Stimulated activated naive CD8-positive, alpha-beta T cell treated with anti-CD3 and anti-CD28 coated beads, Interleukin-15, Interleukin-2, amounts not matched to agents 100 ng/mL and 50 ng/mL, for 24 hours (primary cell): Measurements from ENCODE around the gene STXBP1.
A peak's percentile ranks its signal among the peaks of the same experiment; 100 is the strongest.

ENCODE experiments used
- H3K27ac Mint-ChIP-seq: one replicate; pipeline ENCODE4 v1.8.0; 2021; ENCODE audit warnings: mild to moderate bottlenecking, mixed read lengths
- H3K27me3 Mint-ChIP-seq: one replicate; pipeline ENCODE4 v1.8.0; 2021; ENCODE audit warnings: mixed read lengths
- H3K36me3 Mint-ChIP-seq: one replicate; pipeline ENCODE4 v1.8.0; 2021; ENCODE audit warnings: low read depth, mixed read lengths
- H3K4me1 Mint-ChIP-seq: one replicate; pipeline ENCODE4 v1.8.0; 2021; ENCODE audit warnings: low read depth, mixed read lengths
- H3K4me3 Mint-ChIP-seq: one replicate; pipeline ENCODE4 v1.8.0; 2021; ENCODE audit warnings: mild to moderate bottlenecking, mixed read lengths
- H3K9me3 Mint-ChIP-seq: one replicate; pipeline ENCODE4 v1.8.0; 2021; ENCODE audit warnings: mixed read lengths

The STXBP1 gene

DNA sequence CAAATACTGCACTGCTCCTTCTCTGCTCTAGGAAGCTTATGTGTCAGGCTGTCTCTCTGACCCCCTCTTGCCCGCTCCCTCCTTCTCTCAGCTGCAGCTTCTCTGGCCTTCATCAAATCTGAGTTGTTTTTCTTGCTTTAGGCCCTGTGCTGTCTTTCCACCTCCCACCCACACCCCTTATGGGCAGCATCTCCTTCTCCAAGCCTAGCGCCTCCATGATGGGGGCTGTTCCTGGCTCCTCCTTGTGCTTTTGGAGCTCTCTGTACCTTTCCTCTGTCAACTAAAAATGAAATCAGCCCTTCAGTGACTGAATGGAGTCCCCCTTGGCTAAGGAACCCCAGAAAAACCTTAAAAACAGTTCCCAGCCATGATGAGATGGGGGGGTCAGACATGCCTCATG is 88.1 kb downstream of the STXBP1 start:
- H3K4me3 Mint-ChIP-seq = no peak overlapping the region
- H3K36me3 Mint-ChIP-seq = no peaks in the 10 kb centered on the region
- no peaks in the 10 kb centered on the region for H3K9me3 Mint-ChIP-seq
- no peaks in the 10 kb centered on the region for H3K27me3 Mint-ChIP-seq
- peaks cover 15% of the 10 kb centered on the region for H3K4me1 Mint-ChIP-seq
- H3K27ac Mint-ChIP-seq = peak overlapping the region; percentile 26

DNA sequence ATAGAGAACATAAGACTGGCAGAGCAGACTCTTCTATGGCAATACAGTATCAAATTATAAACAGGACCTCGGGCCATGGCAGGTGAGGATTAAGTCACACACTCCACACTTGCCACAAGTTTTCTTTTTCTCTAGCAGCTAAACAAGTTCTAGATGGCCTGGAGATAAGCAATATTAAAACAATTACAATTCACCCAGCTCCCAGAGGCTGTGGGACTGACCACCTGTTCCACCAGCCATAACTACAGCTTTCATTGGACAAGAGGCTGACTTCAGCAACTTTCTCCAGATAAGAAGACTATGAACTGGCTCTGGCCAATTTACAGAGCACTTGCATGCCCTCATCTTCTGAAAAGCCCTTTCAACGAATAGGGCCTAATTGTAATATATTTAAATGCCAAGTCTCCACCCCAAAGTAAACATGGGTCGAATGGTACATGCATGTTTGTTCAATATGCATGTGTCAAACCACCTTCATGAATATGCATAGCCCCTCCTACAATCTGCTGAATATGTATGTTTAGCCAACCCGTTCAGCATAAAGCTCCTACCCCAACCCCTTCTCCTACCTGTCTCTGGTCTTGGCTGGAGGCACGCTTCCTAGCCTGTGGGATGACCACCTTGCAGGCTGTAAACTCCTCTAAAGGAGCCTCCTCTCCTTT is 88.6 kb downstream of the STXBP1 start:
- H3K27me3 Mint-ChIP-seq = no peaks in the 10 kb centered on the region
- peaks cover 15% of the 10 kb centered on the region for H3K4me1 Mint-ChIP-seq
- H3K9me3 Mint-ChIP-seq = no peaks in the 10 kb centered on the region
- H3K4me3 Mint-ChIP-seq = no peak overlapping the region
- H3K36me3 Mint-ChIP-seq = no peaks in the 10 kb centered on the region
- peak overlapping the region; percentile 26 for H3K27ac Mint-ChIP-seq

DNA sequence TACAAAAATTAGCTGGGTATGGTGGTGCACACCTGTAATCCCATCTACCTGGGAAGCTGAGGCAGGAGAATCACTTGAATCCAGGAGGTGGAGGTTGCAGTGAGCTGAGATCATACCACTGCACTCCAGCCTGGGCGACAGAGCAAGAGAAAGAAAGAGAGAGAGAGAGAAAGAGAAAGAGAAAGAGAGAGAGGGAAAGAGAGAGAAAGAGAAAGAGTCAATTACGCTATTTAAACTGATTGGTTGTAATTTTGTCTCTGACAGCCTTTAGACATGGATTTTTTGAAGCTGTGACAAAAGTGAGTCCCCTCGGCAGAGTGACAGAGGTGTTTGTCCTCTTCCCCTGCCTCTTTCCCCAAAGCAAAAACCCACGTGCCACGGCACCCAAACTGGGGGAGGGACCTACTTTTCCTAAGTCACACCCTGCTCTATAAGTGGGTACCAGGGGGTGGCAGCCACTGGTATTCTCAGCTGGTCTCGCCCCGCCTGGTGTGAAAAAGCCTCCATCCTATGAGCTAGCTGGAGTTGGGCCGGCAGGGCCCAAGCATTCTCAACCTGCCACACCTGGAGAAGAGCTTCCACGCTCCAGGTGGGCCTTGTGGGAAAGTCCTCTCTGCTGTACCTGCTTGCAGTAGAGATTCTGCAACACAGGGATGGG is 91.3 kb downstream of the STXBP1 start:
- no peaks in the 10 kb centered on the region for H3K9me3 Mint-ChIP-seq
- H3K27ac Mint-ChIP-seq = no peak overlapping the region
- no peak overlapping the region for H3K4me3 Mint-ChIP-seq
- no peaks in the 10 kb centered on the region for H3K27me3 Mint-ChIP-seq
- peaks cover 28% of the 10 kb centered on the region for H3K4me1 Mint-ChIP-seq
- no peaks in the 10 kb centered on the region for H3K36me3 Mint-ChIP-seq

DNA sequence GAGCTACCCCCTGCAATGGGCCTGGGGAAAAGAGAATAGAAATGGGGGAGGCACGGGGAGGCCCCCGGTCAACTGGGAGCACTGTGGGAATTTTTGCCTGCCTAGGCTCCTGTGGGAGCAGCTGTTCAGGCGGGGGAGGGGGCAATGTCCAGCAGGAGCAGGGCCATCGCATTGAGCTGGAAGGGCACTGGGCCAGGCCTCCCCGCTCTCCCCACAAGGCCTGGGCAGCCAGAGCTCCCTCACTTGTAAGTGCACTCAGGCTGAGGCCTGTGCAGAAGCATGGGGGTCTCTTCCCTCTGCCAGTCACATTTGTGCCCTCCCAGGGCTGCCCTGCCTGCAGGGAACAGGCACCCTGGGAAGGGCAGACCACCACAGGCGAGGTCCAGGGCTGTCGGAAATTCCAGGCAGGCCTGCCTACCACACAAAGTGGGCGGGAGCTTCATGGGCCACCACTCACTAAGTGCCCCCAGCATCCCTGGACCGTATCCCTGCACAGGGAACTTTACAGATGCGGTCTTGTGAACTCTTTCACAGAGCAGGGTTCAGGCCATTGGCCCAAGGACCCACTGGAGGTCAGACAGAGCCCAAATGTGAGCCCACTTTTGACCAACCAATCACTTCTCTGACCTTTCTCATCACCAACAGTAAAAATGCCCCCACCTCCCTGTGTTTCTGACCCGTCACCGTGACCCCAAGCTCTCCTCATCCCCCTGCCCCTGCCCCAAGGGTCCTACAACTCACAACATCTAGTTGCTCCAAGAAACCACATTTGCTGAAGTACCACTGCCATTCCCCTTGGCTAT is 93.7 kb downstream of the STXBP1 start:
- H3K4me1 Mint-ChIP-seq = peaks cover 16% of the 10 kb centered on the region
- no peaks in the 10 kb centered on the region for H3K27me3 Mint-ChIP-seq
- no peaks in the 10 kb centered on the region for H3K36me3 Mint-ChIP-seq
- no peak overlapping the region for H3K27ac Mint-ChIP-seq
- H3K9me3 Mint-ChIP-seq = no peaks in the 10 kb centered on the region
- H3K4me3 Mint-ChIP-seq = no peak overlapping the region

DNA sequence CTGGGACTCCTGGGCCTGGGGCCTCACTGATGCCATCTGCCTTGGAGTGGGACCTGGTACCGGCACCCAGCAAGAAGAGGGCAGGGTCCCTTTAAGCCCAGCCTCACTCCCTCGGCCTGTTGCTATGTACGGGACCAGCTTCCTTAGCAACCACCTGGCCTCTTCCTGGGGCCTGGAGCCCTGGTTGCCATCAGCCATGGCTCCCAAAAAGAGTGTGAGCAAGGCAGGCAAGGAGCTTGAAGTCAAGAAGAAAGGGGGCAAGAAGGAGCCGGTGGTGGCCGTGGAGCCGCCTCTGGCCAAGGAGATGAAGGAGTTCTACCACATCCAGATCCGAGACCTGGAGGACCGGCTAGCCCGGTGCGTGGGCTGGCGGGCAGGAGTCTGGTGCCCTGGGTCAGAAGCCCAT is 94.8 kb downstream of the STXBP1 start, which contains the start of gene CFAP157:
CFAP157 (plus strand) TSS at position 153 of the 406 bp plus-strand sequence; CDS start at position 197, 44 bp downstream.
- Mint-ChIP-seq H3K36me3 (no peaks in the 10 kb centered on the region), H3K4me3 (no peak within 1 kb of the TSS), H3K4me1 (peaks cover 24% of the 10 kb centered on the region), H3K9me3 (no peaks in the 10 kb centered on the region), H3K27ac (no peak within 1 kb of the TSS), H3K27me3 (no peaks in the 10 kb centered on the region)

DNA sequence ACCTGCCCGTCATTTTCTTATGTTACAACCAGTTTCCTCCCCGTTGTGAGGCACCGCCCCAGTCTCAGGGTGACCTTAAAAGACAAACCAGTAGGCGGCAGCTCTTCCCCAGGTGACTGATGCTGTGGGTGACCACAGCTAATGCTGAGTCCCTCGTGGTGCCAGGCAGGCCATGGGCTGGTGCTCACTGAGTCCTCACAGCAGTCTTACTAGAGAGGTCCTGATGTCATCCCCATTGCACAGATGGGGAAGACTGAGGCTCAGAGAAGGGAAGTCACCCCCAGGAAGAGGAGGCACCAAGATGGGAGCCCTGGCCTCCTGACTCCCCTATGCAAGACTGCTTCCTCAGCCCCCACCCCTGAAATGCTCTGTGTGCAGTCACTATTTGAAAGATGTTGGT is 95.7 kb downstream of the STXBP1 start:
- Mint-ChIP-seq H3K36me3 (peaks cover 4% of the 10 kb centered on the region), H3K9me3 (no peaks in the 10 kb centered on the region), H3K27ac (no peak overlapping the region), H3K27me3 (no peaks in the 10 kb centered on the region), H3K4me3 (no peak overlapping the region), H3K4me1 (peaks cover 24% of the 10 kb centered on the region)

DNA sequence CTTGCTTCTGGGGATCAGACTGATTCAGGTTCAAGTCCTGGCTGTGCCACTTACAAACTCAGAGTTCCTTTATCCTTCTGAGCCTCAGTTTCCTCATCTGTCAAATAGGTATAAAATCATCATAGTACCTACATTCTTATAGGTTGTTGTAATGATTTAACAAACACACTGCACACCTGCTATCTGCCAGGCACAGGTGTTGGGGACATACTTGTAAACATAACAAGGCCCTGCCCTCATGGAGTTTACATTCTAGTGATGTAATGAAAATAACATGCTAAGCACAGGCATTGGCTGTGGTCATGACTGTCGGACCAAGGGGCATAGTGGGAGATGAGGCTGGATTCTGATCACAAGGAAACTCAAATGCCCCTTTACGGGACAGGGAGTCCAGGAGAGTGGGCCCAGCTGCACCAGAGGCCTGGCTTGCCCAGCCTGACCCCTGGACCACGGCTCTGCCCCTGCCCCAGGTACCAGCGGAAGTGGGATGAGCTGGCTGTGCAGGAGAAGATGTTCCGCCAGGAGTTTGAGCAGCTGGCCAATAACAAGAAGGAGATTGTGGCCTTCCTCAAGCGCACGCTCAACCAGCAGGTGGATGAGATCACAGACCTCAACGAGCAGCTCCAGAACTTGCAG is 97.0 kb downstream of the STXBP1 start:
- H3K36me3 Mint-ChIP-seq = peaks cover 4% of the 10 kb centered on the region
- no peak overlapping the region for H3K27ac Mint-ChIP-seq
- no peaks in the 10 kb centered on the region for H3K9me3 Mint-ChIP-seq
- no peak overlapping the region for H3K4me3 Mint-ChIP-seq
- H3K4me1 Mint-ChIP-seq = peaks cover 29% of the 10 kb centered on the region
- H3K27me3 Mint-ChIP-seq = no peaks in the 10 kb centered on the region

DNA sequence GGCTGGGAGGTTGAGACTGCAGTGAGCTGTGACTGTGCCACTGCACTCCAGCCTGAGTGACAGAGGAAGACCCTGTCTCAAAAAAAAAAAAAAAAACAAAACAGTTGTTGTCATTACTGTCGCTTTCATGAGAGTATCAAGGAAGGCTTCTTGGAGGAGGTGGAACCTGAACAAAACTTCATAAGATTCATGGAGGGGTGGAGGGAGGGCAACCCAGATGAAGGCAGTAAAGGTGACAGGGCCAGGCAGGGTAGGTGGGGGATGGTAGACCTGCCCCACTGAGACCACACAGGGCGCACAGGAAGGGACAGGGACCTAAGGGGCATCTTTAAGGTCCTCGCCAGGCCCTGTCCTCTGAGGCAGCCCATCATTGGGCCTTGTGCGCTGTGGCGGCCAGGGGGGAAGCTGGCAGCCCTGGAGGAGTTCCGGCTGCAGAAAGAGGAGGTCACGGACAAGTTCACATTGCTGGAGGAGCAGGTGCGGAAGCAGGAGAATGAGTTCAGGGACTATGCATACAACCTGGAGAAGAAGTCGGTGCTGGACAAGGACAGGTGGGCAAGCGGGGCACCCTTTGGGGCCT is 98.2 kb downstream of the STXBP1 start:
- no peaks in the 10 kb centered on the region for H3K9me3 Mint-ChIP-seq
- no peak overlapping the region for H3K27ac Mint-ChIP-seq
- H3K4me1 Mint-ChIP-seq = peaks cover 29% of the 10 kb centered on the region
- H3K36me3 Mint-ChIP-seq = peaks cover 4% of the 10 kb centered on the region
- H3K4me3 Mint-ChIP-seq = no peak overlapping the region
- no peaks in the 10 kb centered on the region for H3K27me3 Mint-ChIP-seq

DNA sequence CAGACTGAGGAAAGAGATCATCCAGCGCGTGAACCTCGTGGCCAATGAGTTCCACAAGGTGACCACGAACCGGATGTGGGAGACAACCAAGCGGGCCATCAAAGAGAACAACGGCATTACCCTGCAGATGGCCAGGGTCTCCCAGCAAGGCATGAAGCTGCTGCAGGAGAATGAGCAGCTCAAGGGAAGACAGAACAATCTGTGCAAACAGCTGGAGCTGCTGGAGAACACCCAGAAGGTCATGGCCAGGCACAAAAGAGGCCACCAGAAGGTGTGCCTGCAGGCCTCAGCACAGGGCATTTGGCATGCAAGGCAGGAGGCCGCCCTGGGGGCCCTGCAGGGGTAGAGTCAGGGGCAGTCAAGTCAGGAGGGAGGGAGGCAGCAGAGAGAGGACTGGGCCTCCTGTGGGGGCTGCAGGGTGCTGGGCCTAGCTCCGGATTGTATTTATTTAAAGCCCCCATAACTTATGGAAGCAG is 99.2 kb downstream of the STXBP1 start:
- peaks cover 34% of the 10 kb centered on the region for H3K4me1 Mint-ChIP-seq
- no peaks in the 10 kb centered on the region for H3K9me3 Mint-ChIP-seq
- no peak overlapping the region for H3K4me3 Mint-ChIP-seq
- H3K36me3 Mint-ChIP-seq = peaks cover 4% of the 10 kb centered on the region
- H3K27ac Mint-ChIP-seq = no peak overlapping the region
- H3K27me3 Mint-ChIP-seq = no peaks in the 10 kb centered on the region

DNA sequence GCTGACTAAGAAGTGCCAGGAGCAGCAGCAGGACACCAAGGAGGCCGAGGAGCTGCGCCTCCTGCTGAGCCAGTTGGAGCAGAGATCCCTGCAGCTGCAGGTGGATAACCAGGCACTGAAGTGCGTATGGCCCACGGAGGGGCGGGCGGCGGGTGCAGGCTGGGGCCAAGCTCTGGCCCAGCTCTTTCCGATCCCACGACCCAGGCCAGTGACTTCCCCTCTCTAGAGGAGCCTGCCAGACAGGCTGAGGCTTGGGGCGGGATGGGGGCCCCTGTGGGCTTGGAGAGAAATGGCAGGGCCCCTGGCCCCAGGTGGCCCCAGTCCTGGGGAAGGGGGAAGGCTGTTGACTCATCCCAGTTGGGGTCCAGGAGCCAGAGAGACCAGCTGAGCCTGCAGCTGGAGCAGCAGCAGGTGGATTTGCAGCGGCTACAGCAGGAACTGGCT is 99.8 kb downstream of the STXBP1 start:
- H3K27me3 Mint-ChIP-seq = no peaks in the 10 kb centered on the region

DNA sequence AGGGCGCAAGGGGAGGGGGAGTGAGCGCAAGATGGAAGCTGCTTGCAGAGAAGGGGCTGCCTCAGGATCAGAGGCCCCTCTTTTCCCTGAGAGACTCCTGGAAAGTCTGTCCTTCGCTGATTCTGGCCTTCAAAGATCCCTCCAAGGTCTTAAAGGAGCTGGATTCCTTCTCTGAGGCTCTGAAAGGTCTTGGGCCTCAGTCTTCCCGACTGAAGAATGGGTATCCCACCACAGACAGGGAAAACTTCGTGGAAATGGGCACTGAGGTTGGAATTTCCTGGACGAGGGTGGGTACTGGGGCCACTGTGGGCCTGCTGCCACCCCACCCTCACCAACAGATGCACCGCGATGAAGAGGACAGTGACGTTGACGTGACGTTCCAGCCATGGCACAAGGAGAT is 100.3 kb downstream of the STXBP1 start:
- Mint-ChIP-seq H3K27me3 (no peaks in the 10 kb centered on the region), H3K9me3 (no peaks in the 10 kb centered on the region), H3K4me3 (no peak overlapping the region), H3K4me1 (peaks cover 29% of the 10 kb centered on the region), H3K27ac (no peak overlapping the region), H3K36me3 (peaks cover 4% of the 10 kb centered on the region)

More for the DNA sequence above, 99.8 kb downstream of the STXBP1 start:
- H3K9me3 Mint-ChIP-seq = no peaks in the 10 kb centered on the region
- peaks cover 4% of the 10 kb centered on the region for H3K36me3 Mint-ChIP-seq
- no peak overlapping the region for H3K27ac Mint-ChIP-seq
- peaks cover 34% of the 10 kb centered on the region for H3K4me1 Mint-ChIP-seq
- no peak overlapping the region for H3K4me3 Mint-ChIP-seq

DNA sequence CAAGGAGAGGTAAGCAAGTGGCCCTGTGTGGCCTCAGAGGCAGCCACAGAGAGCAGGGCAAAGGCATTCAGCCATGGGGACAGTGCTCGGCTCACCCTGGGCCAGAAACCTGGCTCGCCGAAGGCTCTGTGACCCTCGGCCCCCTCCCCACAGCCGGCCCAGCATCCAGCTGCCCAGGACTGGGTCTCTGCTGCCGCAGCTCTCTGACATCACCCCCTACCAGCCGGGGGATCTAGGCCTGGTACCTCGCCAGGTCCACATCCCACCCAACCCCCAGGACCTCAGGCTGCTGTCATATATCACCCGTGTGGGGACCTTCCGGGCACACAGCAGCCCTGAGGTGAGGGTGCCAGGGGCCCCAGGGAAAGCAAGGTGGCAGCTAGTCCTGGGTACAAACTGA is 100.8 kb downstream of the STXBP1 start:
- peaks cover 24% of the 10 kb centered on the region for H3K4me1 Mint-ChIP-seq
- no peak overlapping the region for H3K27ac Mint-ChIP-seq
- peaks cover 4% of the 10 kb centered on the region for H3K36me3 Mint-ChIP-seq
- no peak overlapping the region for H3K4me3 Mint-ChIP-seq
- no peaks in the 10 kb centered on the region for H3K27me3 Mint-ChIP-seq
- H3K9me3 Mint-ChIP-seq = no peaks in the 10 kb centered on the region

DNA sequence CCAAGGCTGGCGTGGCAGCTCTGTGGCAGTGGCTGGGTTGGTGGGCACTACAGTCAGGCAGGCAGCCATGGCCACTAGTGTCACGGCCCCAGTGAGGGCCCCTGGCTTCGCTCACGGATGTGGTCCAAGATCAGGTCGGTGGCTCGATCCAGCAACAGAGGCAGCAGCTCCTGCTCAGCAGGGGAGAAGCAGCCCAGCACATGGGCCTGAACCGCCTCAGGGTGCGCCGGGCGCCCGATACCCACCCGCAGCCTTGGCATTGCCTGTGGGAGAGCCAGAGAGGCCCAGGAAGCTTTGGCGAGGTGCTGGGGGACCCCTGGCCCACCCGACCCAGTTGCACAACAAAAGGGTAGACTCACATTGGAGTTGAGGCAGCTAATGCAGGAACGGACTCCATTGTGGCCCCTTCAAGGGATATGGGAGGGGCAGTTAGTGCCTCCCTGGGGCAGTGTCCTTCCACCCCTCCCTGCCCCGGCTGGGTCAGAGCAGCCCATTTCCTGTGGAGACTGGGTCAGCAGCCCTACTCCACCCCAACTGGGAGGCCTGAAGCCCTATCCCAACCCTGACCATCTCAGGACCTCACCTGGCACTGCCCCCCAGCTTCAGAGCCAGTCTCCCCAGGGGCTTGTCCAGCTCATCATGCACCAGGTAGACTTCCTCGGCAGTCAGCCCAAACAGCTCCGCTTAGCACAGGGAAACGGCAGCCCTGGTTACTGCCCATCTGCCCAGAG is 102.1 kb downstream of the STXBP1 start:
- Mint-ChIP-seq H3K36me3 (peaks cover 4% of the 10 kb centered on the region), H3K4me1 (peaks cover 25% of the 10 kb centered on the region), H3K27me3 (no peaks in the 10 kb centered on the region), H3K9me3 (no peaks in the 10 kb centered on the region), H3K4me3 (peak overlapping the region; percentile 84), H3K27ac (peak overlapping the region; percentile 31)

DNA sequence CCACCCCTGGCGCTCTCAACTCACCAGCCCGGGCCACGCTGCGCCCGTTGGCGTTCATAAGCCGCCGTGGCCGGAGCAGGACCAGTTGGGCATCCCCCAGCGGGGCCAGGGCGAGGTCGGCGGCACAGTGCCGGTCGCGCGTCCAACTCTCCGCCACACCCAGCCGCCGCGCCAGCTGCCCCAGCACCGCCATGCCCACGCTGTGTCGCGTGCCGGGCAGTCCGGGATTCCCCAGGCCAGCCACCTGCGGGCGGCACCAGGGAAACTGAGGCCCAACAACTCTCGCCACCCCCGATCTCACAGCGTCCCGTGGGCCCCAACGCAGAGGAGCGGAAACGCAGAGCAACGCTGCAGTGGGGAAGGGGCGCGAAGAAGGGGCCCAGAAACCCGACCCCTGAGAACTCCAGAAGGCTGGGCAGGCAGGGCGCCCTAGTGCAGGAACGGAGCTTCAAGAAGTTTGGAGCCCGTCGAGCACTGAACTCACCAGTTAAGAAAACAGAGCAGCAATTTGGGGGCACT is 102.9 kb downstream of the STXBP1 start:
- Mint-ChIP-seq H3K27ac (peak overlapping the region; percentile 97), H3K9me3 (no peaks in the 10 kb centered on the region), H3K4me1 (peaks cover 33% of the 10 kb centered on the region), H3K36me3 (peaks cover 4% of the 10 kb centered on the region), H3K27me3 (no peaks in the 10 kb centered on the region), H3K4me3 (peak overlapping the region; percentile 100)
